K562 (cell line): Measurements from ENCODE around the gene SLC26A8. TPM values are rescaled to one million over a fixed set of nuclear protein-coding genes. Genes with fewer than 3 reads are reported as not detected.

Experiments used
- ARHGAP35 ChIP-seq: fragments of 450-650 bp; IDR thresholded peaks from 2 replicates; pipeline ENCODE4 v1.6.1; 2018; ENCODE audit not compliant: partially characterized antibody
- CHCHD3 ChIP-seq: fragments of 250-450 bp; sonication (Bioruptor Pico); IDR thresholded peaks from 2 replicates; pipeline ENCODE4 v2.1.2; 2022; ENCODE audit warnings: mild to moderate bottlenecking
- CTBP1 ChIP-seq: fragments of 450-650 bp; IDR thresholded peaks from 2 replicates; pipeline ENCODE4 v1.6.1; 2016; ENCODE audit warnings: borderline replicate concordance
- DPF2 ChIP-seq: fragments of 450-650 bp; IDR thresholded peaks from 2 replicates; pipeline ENCODE4 v1.6.1; 2016
- ELF2 ChIP-seq: fragments of 250-450 bp; sonication (Bioruptor Pico); IDR thresholded peaks from 2 replicates; pipeline ENCODE4 v1.5.0; 2021; ENCODE audit warnings: mild to moderate bottlenecking
- ESRRB ChIP-seq: fragments of 250-450 bp; sonication (Bioruptor Pico); IDR thresholded peaks from 2 replicates; pipeline ENCODE4 v1.5.0; 2020; ENCODE audit warnings: mild to moderate bottlenecking, moderate library complexity, borderline replicate concordance
- HIVEP1 ChIP-seq: fragments of 250-450 bp; sonication (Bioruptor Pico); IDR thresholded peaks from 2 replicates; pipeline ENCODE4 v1.4.0; 2020; ENCODE audit warnings: mild to moderate bottlenecking
- ILK ChIP-seq: fragments of 450-650 bp; IDR thresholded peaks from 2 replicates; pipeline ENCODE4 v1.6.1; 2016; ENCODE audit warnings: missing genetic modification characterization, low read depth, mild to moderate bottlenecking, missing compliant biosample characterization, moderate library complexity, borderline replicate concordance
- KDM4B ChIP-seq, 2 experiments: fragments of 450-650 bp in 1 of 2; sonication (generic) in 1 of 2; IDR thresholded peaks; 2 replicates each; pipeline ENCODE4 v1.6.1; 2016 to 2017; ENCODE audit warnings: borderline replicate concordance in 2 of 2, antibody characterized with exemption in 1 of 2, low read depth in 1 of 2, mild to moderate bottlenecking in 1 of 2
- MAFF ChIP-seq: IDR thresholded peaks from 2 replicates; pipeline ENCODE4 v1.6.1; 2012; ENCODE audit warnings: low read length, improper control_type of control experiment
- NCOA1 ChIP-seq: fragments of 450-650 bp; IDR thresholded peaks from 2 replicates; pipeline ENCODE4 v1.6.1; 2016; ENCODE audit warnings: low read depth
- NCOA6 ChIP-seq: fragments of 450-650 bp; IDR thresholded peaks from 2 replicates; pipeline ENCODE4 v1.6.1; 2017; ENCODE audit warnings: mild to moderate bottlenecking
- NFE2 ChIP-seq: IDR thresholded peaks from 2 replicates; pipeline ENCODE4 v1.6.1; 2014; ENCODE audit warnings: antibody characterized with exemption, low read depth
- NFIX ChIP-seq: fragments of 250-450 bp; sonication (Bioruptor Pico); IDR thresholded peaks from 2 replicates; pipeline ENCODE4 v1.4.0; 2020; ENCODE audit warnings: low read depth, mild to moderate bottlenecking, moderate library complexity
- NFRKB ChIP-seq: fragments of 450-650 bp; IDR thresholded peaks from 2 replicates; pipeline ENCODE4 v1.6.1; 2016; ENCODE audit warnings: low read depth
- PCBP1 ChIP-seq: fragments of 200-400 bp; formaldehyde crosslinking; IDR thresholded peaks from 2 replicates; pipeline ENCODE4 v1.6.1; 2018; ENCODE audit warnings: mild to moderate bottlenecking, low read depth, low read length; ENCODE audit not compliant: poor library complexity, severe bottlenecking
- POLR2AphosphoS2 ChIP-seq: IDR thresholded peaks from 2 replicates; pipeline ENCODE4 v1.6.1; 2012; ENCODE audit warnings: low read length, improper control_type of control experiment
- POLR2AphosphoS5 ChIP-seq: IDR thresholded peaks from 2 replicates; pipeline ENCODE4 v1.6.1; 2011; ENCODE audit warnings: mild to moderate bottlenecking, low read depth, low read length, moderate library complexity; ENCODE audit not compliant: control insufficient read depth, insufficient read depth
- PTTG1 ChIP-seq: fragments of 450-650 bp; IDR thresholded peaks from 2 replicates; pipeline ENCODE4 v1.6.1; 2016; ENCODE audit warnings: low read depth, mild to moderate bottlenecking, missing genetic modification characterization, missing compliant biosample characterization
- RBM25 ChIP-seq: fragments of 200-400 bp; formaldehyde crosslinking; IDR thresholded peaks from 2 replicates; pipeline ENCODE4 v1.6.1; 2018; ENCODE audit warnings: low read length, low read depth, moderate library complexity; ENCODE audit not compliant: severe bottlenecking
- SRSF3 ChIP-seq: fragments of 200-400 bp; formaldehyde crosslinking; IDR thresholded peaks from 2 replicates; pipeline ENCODE4 v1.6.1; 2016; ENCODE audit warnings: mild to moderate bottlenecking, low read length, moderate library complexity; ENCODE audit not compliant: insufficient read depth
- TAF1 ChIP-seq: IDR thresholded peaks from 2 replicates; pipeline ENCODE4 v1.6.1; 2011; ENCODE audit warnings: mild to moderate bottlenecking, low read length, moderate library complexity; ENCODE audit not compliant: insufficient read depth, control insufficient read depth, severe bottlenecking; ENCODE audit errors: extremely low read depth
- TCFL5 ChIP-seq: fragments of 250-450 bp; sonication (Bioruptor Pico); conservative IDR thresholded peaks from 2 replicates; pipeline ENCODE4 v1.6.1; 2021; ENCODE audit warnings: mild to moderate bottlenecking, moderate library complexity, matching md5 sums
- ZBTB8A ChIP-seq: fragments of 450-650 bp; IDR thresholded peaks from 2 replicates; pipeline ENCODE4 v1.6.1; 2018; ENCODE audit warnings: mild to moderate bottlenecking, moderate library complexity; ENCODE audit not compliant: partially characterized antibody
- ZFPM2 ChIP-seq: fragments of 250-450 bp; sonication (Bioruptor Pico); IDR thresholded peaks from 2 replicates; pipeline ENCODE4 v1.5.1; 2022; ENCODE audit warnings: mild to moderate bottlenecking
- ZNF408 ChIP-seq: fragments of 250-450 bp; sonication (Bioruptor Pico); IDR thresholded peaks from 2 replicates; pipeline ENCODE4 v1.4.0; 2020; ENCODE audit warnings: low read depth, mild to moderate bottlenecking, moderate library complexity
- ZNF431 ChIP-seq: sonication (generic); formaldehyde crosslinking; IDR thresholded peaks from 2 replicates; pipeline ENCODE4 v1.8.0; 2022; ENCODE audit warnings: mild to moderate bottlenecking, missing genetic modification reagents
- polyA plus RNA-seq, 8 experiments: library from polyadenylated mRNA; depleted of rRNA in 4 of 8; stranded (reverse) in 5 of 8; unstranded in 3 of 8; fragments of >200 nt; fragmentation: Nextera tagmentation in 2 of 8; fragmentation: Illumina TruSeq in 1 of 8; extraction: Ambion mirVana in 2 of 8; extraction: Trizol in 1 of 8; gene quantifications; 2 replicates each; pipeline versions ENCODE4 v1.2.1 to v1.2.3, GENCODE V29; 2011 to 2014; ENCODE audit warnings: inconsistent platforms in 1 of 8, missing spikeins in 1 of 8
- total RNA-seq, 7 experiments: library from RNA; depleted of rRNA in 6 of 7; stranded (reverse); fragments of >200 nt in 6 of 7; fragmentation: Illumina TruSeq in 2 of 7; extraction: Trizol in 2 of 7; gene quantifications; 2 replicates each; pipeline versions ENCODE4 v1.2.1 to v1.2.3, GENCODE V29; 2011 to 2021; ENCODE audit warnings: low replicate concordance in 1 of 7
- TF ChIP-seq, protein P1 (sequence below): fragments of 250-450 bp; sonication (Bioruptor Pico); IDR thresholded peaks from 2 replicates; pipeline ENCODE4 v1.9.0; 2021; ENCODE audit warnings: mild to moderate bottlenecking
- TF ChIP-seq, protein P2 (sequence below): fragments of 250-450 bp; sonication (Bioruptor Pico); IDR thresholded peaks from 2 replicates; pipeline ENCODE4 v1.5.0; 2020; ENCODE audit warnings: mild to moderate bottlenecking
- TF ChIP-seq, protein P3 (sequence below): sonication (generic); formaldehyde crosslinking; IDR thresholded peaks from 2 replicates; pipeline ENCODE4 v1.8.0; 2022; ENCODE audit warnings: missing genetic modification reagents, mild to moderate bottlenecking, moderate library complexity, borderline replicate concordance

The SLC26A8 gene
- total and polyA plus RNA-seq, 9 of the 15 experiments (the other 6 are each of a cell fraction or from before 2014, with no cell fraction given), result not detected

DNA sequence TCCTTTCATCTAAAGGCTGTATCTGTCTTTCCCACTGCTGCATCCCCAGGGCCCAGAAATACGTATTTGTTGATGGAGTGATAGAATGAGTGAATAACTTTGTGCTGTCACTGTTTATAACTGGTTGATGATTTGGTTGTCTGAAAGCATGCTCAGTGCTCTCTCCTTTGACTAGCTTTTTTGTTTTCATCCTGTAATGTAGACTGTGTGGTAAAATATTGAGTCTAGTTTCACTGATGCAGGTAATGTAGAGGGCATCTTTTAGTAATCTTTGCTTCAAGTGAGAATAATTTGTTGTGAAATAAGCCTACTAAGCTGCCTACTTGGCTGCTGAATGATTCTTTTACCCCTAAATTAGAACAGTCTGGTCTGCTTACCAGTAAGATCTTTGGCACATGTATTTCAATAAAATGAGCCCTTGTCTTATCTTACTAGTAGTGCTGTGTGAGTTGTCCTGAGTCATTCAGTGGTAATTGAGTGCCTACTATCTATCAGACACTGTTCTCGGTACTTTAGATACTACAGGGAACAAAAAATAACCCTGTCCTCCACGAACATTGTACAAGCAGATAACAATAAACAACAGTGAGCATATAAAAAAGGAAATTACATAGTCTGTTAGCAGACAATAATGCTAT, 43.1 kb upstream of the SLC26A8 start (continued):
- TF ChIP-seq SRSF3, result no peak
- no peak for TF ChIP-seq CTBP1
- TF ChIP-seq ESRRB (CRISPR knock-in tag), result no peak
- no peak for TF ChIP-seq ILK
- TF ChIP-seq TCFL5 (CRISPR knock-in tag), result no peak
- TF ChIP-seq HIVEP1, result no peak
- TF ChIP-seq PTTG1 (tag), result no peak
- no peak for TF ChIP-seq RBM25
- TF ChIP-seq, protein P1, sequence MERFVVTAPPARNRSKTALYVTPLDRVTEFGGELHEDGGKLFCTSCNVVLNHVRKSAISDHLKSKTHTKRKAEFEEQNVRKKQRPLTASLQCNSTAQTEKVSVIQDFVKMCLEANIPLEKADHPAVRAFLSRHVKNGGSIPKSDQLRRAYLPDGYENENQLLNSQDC (CRISPR knock-in tag), result no peak
- TF ChIP-seq, protein P2, sequence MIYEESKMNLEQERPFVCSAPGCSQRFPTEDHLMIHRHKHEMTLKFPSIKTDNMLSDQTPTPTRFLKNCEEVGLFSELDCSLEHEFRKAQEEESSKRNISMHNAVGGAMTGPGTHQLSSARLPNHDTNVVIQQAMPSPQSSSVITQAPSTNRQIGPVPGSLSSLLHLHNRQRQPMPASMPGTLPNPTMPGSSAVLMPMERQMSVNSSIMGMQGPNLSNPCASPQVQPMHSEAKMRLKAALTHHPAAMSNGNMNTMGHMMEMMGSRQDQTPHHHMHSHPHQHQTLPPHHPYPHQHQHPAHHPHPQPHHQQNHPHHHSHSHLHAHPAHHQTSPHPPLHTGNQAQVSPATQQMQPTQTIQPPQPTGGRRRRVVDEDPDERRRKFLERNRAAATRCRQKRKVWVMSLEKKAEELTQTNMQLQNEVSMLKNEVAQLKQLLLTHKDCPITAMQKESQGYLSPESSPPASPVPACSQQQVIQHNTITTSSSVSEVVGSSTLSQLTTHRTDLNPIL, result no peak
- TF ChIP-seq CHCHD3 (CRISPR knock-in tag), result no peak
- TF ChIP-seq ELF2 (CRISPR knock-in tag), result no peak
- no peak for TF ChIP-seq PCBP1
- no peak for TF ChIP-seq ZNF431 (CRISPR knock-in tag)
- no peak for TF ChIP-seq ZNF408 (CRISPR knock-in tag)
- no peak for TF ChIP-seq TAF1
- no peak for TF ChIP-seq ARHGAP35
- no peak for TF ChIP-seq NFIX (CRISPR knock-in tag)
- no peak for TF ChIP-seq KDM4B (IDR thresholded peaks at IDR 0.05; ENCODE audit: borderline replicate concordance in 2 of 2, low read depth in 1 of 2)
- peak; percentile 97 for TF ChIP-seq NFE2
- TF ChIP-seq POLR2AphosphoS2, result no peak
- TF ChIP-seq NCOA1, result 0 out of 2 replicates have a peak, but pooled peaks have one; percentile 16
- TF ChIP-seq, protein P3, sequence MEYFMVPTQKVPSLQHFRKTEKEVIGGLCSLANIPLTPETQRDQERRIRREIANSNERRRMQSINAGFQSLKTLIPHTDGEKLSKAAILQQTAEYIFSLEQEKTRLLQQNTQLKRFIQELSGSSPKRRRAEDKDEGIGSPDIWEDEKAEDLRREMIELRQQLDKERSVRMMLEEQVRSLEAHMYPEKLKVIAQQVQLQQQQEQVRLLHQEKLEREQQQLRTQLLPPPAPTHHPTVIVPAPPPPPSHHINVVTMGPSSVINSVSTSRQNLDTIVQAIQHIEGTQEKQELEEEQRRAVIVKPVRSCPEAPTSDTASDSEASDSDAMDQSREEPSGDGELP (CRISPR knock-in tag), result no peak
- no peak for TF ChIP-seq ZFPM2
- peak; percentile 84 for TF ChIP-seq MAFF
- TF ChIP-seq POLR2AphosphoS5, result peak; percentile 80; the same call in 1 of the 2 replicates
- TF ChIP-seq ZBTB8A, result no peak
- TF ChIP-seq DPF2, result peak; percentile 92
- no peak for TF ChIP-seq NFRKB
- TF ChIP-seq NCOA6, result no peak
